Panc1 (cell line): ENCODE data around the gene ZFAND3.

Experiments used
- CTCF ChIP-seq: fragments of 450-650 bp; IDR thresholded peaks from 2 replicates; pipeline ENCODE4 v1.5.1; 2017; ENCODE audit warnings: mild to moderate bottlenecking
- POLR2AphosphoS5 ChIP-seq: IDR thresholded peaks from 2 replicates; pipeline ENCODE4 v1.6.1; 2012; ENCODE audit warnings: mild to moderate bottlenecking, low read depth, low read length, moderate library complexity
- SIN3A ChIP-seq: IDR thresholded peaks from 2 replicates; pipeline ENCODE4 v1.6.1; 2012; ENCODE audit warnings: low read depth, mild to moderate bottlenecking, low read length, moderate library complexity, borderline replicate concordance; ENCODE audit not compliant: insufficient read depth
- TF ChIP-seq, protein P1 (sequence below), 2 experiments: IDR thresholded peaks; 2 replicates each; pipeline ENCODE4 v1.6.1; 2011 to 2012; ENCODE audit warnings: low read depth in 2 of 2, control low read depth in 1 of 2, low read length in 1 of 2, mild to moderate bottlenecking in 1 of 2, moderate library complexity in 1 of 2; ENCODE audit not compliant: insufficient read depth in 1 of 2

- TF ChIP-seq CTCF (no peak), SIN3A (no peak), POLR2AphosphoS5 (no peak)
- TF ChIP-seq, protein P1, sequence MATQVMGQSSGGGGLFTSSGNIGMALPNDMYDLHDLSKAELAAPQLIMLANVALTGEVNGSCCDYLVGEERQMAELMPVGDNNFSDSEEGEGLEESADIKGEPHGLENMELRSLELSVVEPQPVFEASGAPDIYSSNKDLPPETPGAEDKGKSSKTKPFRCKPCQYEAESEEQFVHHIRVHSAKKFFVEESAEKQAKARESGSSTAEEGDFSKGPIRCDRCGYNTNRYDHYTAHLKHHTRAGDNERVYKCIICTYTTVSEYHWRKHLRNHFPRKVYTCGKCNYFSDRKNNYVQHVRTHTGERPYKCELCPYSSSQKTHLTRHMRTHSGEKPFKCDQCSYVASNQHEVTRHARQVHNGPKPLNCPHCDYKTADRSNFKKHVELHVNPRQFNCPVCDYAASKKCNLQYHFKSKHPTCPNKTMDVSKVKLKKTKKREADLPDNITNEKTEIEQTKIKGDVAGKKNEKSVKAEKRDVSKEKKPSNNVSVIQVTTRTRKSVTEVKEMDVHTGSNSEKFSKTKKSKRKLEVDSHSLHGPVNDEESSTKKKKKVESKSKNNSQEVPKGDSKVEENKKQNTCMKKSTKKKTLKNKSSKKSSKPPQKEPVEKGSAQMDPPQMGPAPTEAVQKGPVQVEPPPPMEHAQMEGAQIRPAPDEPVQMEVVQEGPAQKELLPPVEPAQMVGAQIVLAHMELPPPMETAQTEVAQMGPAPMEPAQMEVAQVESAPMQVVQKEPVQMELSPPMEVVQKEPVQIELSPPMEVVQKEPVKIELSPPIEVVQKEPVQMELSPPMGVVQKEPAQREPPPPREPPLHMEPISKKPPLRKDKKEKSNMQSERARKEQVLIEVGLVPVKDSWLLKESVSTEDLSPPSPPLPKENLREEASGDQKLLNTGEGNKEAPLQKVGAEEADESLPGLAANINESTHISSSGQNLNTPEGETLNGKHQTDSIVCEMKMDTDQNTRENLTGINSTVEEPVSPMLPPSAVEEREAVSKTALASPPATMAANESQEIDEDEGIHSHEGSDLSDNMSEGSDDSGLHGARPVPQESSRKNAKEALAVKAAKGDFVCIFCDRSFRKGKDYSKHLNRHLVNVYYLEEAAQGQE (IDR thresholded peaks at IDR 0.05; ENCODE audit: insufficient read depth in 1 of 2, low read depth in 2 of 2, low read length in 1 of 2) = no peak
Observed at GRCh38 chr6:37785663-37786270, 33.8 kb upstream of the ZFAND3 start.
